Naive thymus-derived CD4-positive, alpha-beta T cell (primary cell): ENCODE results near the gene SLC7A5. TPM values are rescaled to one million over a fixed set of nuclear protein-coding genes. Genes with fewer than 3 reads are reported as not detected.
"Not testable (repeated sequence)": the region's sequence is repeated elsewhere in the genome, so short reads cannot be mapped to it uniquely, and the experiment has no call there.

Experiments used
- ATAC-seq: fragments of 150-1000 bp; cut with Tn5 transposase; 2 replicates; pipeline ENCODE4 v1.10.0; 2021; ENCODE audit warnings: mild to moderate bottlenecking, moderate library complexity
- CTCF ChIA-PET: fragments of 350-600 bp; sonication (Branson Sonifier 250); formaldehyde crosslinking; loops from one replicate; lab custom pipeline; 2021; ENCODE audit warnings: antibody characterized with exemption; lab: Charles Lee
- POLR2A ChIA-PET: fragments of 350-600 bp; sonication (Branson Sonifier 250); formaldehyde crosslinking; loops from one replicate; lab custom pipeline; 2021; ENCODE audit warnings: antibody characterized with exemption, inconsistent platforms; lab: Charles Lee
- DNase-seq, 9 donors: peaks; one replicate each; pipeline versions ENCODE4 v3.0.0 to v3.0.0-alpha.2; 2020 to 2022; ENCODE audit warnings: mixed read lengths in 1 of 9
- H3K27ac ChIP-seq: one replicate; pipeline ENCODE4 v1.7.0; 2013; ENCODE audit warnings: mild to moderate bottlenecking, low read depth, low read length, moderate library complexity
- H3K27me3 ChIP-seq, 2 donors: one replicate each; pipeline ENCODE4 v1.7.0; 2013; ENCODE audit warnings: low read length in 2 of 2, mild to moderate bottlenecking in 2 of 2, moderate library complexity in 2 of 2; ENCODE audit not compliant: control insufficient read depth in 2 of 2, insufficient read depth in 2 of 2
- H3K36me3 ChIP-seq, 3 experiments: 1 replicate in 2 of 3; 2 replicates in 1 of 3; pipeline ENCODE4 v1.7.0; 2013; ENCODE audit warnings: low read length in 3 of 3, mild to moderate bottlenecking in 3 of 3, moderate library complexity in 1 of 3; ENCODE audit not compliant: insufficient read depth in 3 of 3, control insufficient read depth in 2 of 3
- H3K4me1 ChIP-seq, 2 donors: one replicate each; pipeline ENCODE4 v1.7.0; 2013; ENCODE audit warnings: low read length in 2 of 2, mild to moderate bottlenecking in 2 of 2, moderate library complexity in 1 of 2; ENCODE audit not compliant: control insufficient read depth in 2 of 2, insufficient read depth in 2 of 2
- H3K4me3 ChIP-seq: 2 replicates; pipeline ENCODE4 v1.7.0; 2013; ENCODE audit warnings: mild to moderate bottlenecking, low read length
- H3K9me3 ChIP-seq, 3 experiments: 1 replicate in 2 of 3; 2 replicates in 1 of 3; pipeline ENCODE4 v1.7.0; 2013; ENCODE audit warnings: low read length in 3 of 3; ENCODE audit not compliant: control insufficient read depth in 2 of 3
- H3K27ac Mint-ChIP-seq, 9 donors: one replicate each; pipeline ENCODE4 v1.8.0; 2020 to 2022; ENCODE audit warnings: mixed read lengths in 9 of 9, mild to moderate bottlenecking in 8 of 9, moderate library complexity in 5 of 9, inconsistent platforms in 2 of 9
- H3K27me3 Mint-ChIP-seq, 5 donors: one replicate each; pipeline ENCODE4 v1.8.0; 2021 to 2022; ENCODE audit warnings: mixed read lengths in 5 of 5, mild to moderate bottlenecking in 1 of 5
- H3K36me3 Mint-ChIP-seq, 5 donors: one replicate each; pipeline ENCODE4 v1.8.0; 2020 to 2022; ENCODE audit warnings: mixed read lengths in 5 of 5, mild to moderate bottlenecking in 3 of 5, inconsistent platforms in 1 of 5
- H3K4me1 Mint-ChIP-seq, 7 donors: one replicate each; pipeline ENCODE4 v1.8.0; 2020 to 2022; ENCODE audit warnings: mixed read lengths in 7 of 7, mild to moderate bottlenecking in 3 of 7, inconsistent platforms in 1 of 7
- H3K4me3 Mint-ChIP-seq, 10 donors: one replicate each; pipeline ENCODE4 v1.8.0; 2020 to 2022; ENCODE audit warnings: mild to moderate bottlenecking in 10 of 10, mixed read lengths in 10 of 10, moderate library complexity in 6 of 10, inconsistent platforms in 2 of 10
- H3K9me3 Mint-ChIP-seq, 11 donors: one replicate each; pipeline ENCODE4 v1.8.0; 2020 to 2022; ENCODE audit warnings: mixed read lengths in 11 of 11, mild to moderate bottlenecking in 4 of 11, inconsistent platforms in 1 of 11, moderate library complexity in 1 of 11
- intact Hi-C, 2 donors: fragments of 100-400 bp; cut with micrococcal nuclease; formaldehyde crosslinking; loops; one replicate each; pipeline ENCODE4 v1.15.1; 2023
- polyA plus RNA-seq, 2 donors: library from polyadenylated mRNA; unstranded; fragments of 300-500 nt; fragmentation: Illumina TruSeq; gene quantifications; one replicate each; pipeline ENCODE4 v1.2.3, GENCODE V29; 2021
- total RNA-seq, 6 experiments: library from RNA in 5 of 6; stranded (reverse) in 5 of 6; gene quantifications; 1 replicate in 5 of 6; 2 replicates in 1 of 6; pipeline ENCODE4 v1.2.3 and lab custom pipeline; 2021 to 2026

The SLC7A5 gene
- total and polyA plus RNA-seq, 7 experiments from 2014 or later = 3.3 to 113 (median 7.0) TPM

DNA sequence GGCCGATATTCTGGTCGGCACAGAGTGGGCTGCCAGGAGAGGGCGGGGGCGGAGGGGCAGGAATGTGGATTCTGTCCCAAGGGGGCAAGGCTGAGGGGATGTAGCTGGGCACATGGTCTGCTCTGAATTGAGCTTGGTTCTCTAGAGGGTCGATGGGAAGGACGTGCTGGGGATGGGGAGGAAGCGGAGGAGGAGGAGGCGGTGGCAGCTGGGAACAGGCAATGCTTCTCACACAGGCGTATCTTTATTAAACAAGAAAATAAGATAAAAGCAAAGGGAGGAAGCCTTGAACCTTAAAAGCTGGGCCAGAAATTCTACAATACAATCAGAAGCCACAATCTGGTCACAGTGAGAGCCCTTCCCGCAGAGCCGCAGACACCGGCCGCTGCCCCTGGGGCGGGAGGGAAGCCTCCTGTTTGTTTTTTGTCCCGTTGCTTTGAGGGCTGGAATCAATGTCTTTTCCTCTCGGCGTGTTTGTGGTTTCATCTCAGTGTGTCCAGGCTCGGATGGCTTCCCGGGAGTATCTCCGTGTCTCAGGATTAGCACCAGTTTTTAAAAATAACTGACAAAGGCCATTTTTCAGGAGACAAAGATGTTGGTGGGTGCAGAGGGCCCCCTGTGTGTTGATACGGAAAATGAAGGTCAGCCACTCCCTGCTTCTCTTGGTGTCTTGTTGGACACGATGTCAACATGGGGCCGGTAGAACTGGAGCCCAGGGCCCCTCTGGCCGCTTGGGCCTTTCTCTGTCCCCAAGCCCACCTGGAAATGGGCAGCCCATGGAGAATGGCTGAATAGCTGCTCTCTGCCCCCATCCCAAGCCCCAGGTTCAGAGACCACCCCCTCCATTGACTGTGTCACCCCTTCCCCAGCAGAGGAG lies 12.3 kb upstream of the SLC7A5 start:
- Histone ChIP-seq H3K4me1 (no peaks in the 10 kb centered on the region), H3K27me3 (no peaks in the 10 kb centered on the region), H3K4me3 (no peak overlapping the region), H3K36me3 (no peaks in the 10 kb centered on the region), H3K27ac (no peak overlapping the region), H3K9me3 (no peaks in the 10 kb centered on the region)
- POLR2A ChIA-PET = interaction anchor here (0.6 kb wide), 1 partner anchor 926 kb away, joined by 3 read pairs; no protein-coding TSS in a partner anchor
- Mint-ChIP-seq H3K4me1 (peaks cover 0 to 16% (median 0%) of the 10 kb centered on the region in 7 donors), H3K27ac (no peak overlapping the region), H3K4me3 (no peak overlapping the region), H3K36me3 (peaks cover 0 to 4% (median 0%) of the 10 kb centered on the region in 5 donors), H3K27me3 (peaks cover 0 to 6% (median 0%) of the 10 kb centered on the region in 5 donors), H3K9me3 (peaks cover 0 to 7% (median 0%) of the 10 kb centered on the region in 11 donors)
- intact Hi-C loops = no loop called here
- no peak for ATAC-seq
- no peak for DNase-seq
- CTCF ChIA-PET = interaction anchor here (1.8 kb wide), 1 partner anchor 32 kb away, joined by 4 read pairs; no protein-coding TSS in a partner anchor

DNA sequence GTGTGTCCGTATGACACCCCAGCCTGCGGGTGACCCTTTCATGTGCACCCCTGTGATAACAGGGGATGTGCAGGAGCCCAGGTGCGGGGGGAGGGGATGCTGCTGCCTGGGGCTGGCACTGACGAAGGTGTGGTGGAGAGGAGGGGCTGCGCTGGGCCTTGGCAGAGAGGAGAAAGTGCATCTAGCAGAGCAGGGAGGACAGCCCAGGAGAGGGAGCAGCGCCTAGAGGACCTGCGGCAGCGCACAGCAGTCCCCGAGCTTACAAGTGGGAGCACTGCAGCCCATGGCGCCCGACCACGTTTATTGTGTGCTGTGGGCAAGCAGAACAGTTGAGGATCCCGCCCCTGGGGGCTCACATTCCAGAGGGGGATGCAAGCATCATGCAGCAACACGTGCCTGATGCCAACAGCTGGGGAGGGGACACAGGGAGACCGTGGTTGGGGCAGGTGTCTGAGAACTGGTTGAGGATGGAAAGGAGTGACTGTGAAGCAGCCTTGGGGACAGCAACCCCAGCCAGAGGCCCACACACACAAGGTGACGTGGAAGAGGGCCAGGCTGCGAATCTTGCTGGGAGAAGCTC lies 10.9 kb upstream of the SLC7A5 start:
- H3K27ac Mint-ChIP-seq = peak overlapping the region in 1 of 9 donors; percentile 39
- H3K27me3 ChIP-seq = no peaks in the 10 kb centered on the region
- no peak for DNase-seq
- intact Hi-C loops = no loop called here
- H3K4me1 Mint-ChIP-seq = peaks cover 0 to 23% (median 2%) of the 10 kb centered on the region in 7 donors
- no peaks in the 10 kb centered on the region for H3K4me1 ChIP-seq
- no peaks in the 10 kb centered on the region for H3K36me3 ChIP-seq
- no peak for ATAC-seq
- ChIA-PET CTCF (interaction anchor here (1.8 kb wide), 1 partner anchor 30 kb away, joined by 4 read pairs; no protein-coding TSS in a partner anchor), POLR2A (no interaction called here)
- H3K4me3 ChIP-seq = no peak overlapping the region
- H3K27me3 Mint-ChIP-seq = peaks cover 0 to 5% (median 0%) of the 10 kb centered on the region in 5 donors
- peaks cover 0 to 7% (median 0%) of the 10 kb centered on the region in 11 donors for H3K9me3 Mint-ChIP-seq
- no peak overlapping the region for H3K27ac ChIP-seq
- no peak overlapping the region for H3K4me3 Mint-ChIP-seq
- H3K36me3 Mint-ChIP-seq = peaks cover 0 to 4% (median 0%) of the 10 kb centered on the region in 5 donors
- H3K9me3 ChIP-seq = no peaks in the 10 kb centered on the region

DNA sequence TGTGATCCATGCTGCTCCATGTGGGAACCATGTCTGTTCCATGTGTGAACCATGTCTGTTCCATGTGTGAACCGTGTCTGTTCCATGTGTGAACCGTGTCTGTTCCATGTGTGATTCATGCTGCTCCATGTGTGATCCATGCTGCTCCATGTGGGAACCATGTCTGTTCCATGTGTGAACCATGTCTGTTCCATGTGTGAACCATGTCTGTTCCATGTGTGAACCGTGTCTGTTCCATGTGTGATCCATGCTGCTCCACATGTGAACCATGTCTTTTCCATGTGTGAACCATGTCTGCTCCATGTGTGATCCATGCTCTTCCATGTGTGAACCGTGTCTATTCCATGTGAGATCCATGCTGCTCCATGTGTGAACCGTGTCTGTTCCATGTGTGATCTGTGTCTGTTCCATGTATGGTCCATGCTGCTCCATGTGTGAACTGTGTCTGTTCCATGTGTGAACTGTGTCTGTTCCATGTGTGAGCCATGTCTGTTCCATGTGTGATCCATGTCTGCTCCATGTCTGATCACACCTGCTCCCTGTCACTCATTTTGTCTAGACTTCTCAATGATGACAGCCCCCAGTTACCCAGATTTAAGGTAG lies 10.2 kb upstream of the SLC7A5 start:
- ATAC-seq, H3K36me3 ChIP-seq, H3K27me3 ChIP-seq, POLR2A ChIA-PET, H3K4me3 Mint-ChIP-seq, H3K27me3 Mint-ChIP-seq, H3K9me3 Mint-ChIP-seq, DNase-seq, H3K9me3 ChIP-seq, H3K27ac ChIP-seq, H3K36me3 Mint-ChIP-seq, H3K4me1 ChIP-seq, intact Hi-C loops, H3K4me3 ChIP-seq: not testable (repeated sequence)
- peak overlapping the region in 2 of 9 donors; percentile 39 to 40 for H3K27ac Mint-ChIP-seq
- CTCF ChIA-PET = interaction anchor here (1.8 kb wide), 1 partner anchor 30 kb away, joined by 4 read pairs; no protein-coding TSS in a partner anchor
- H3K4me1 Mint-ChIP-seq = peaks cover 0 to 30% (median 6%) of the 10 kb centered on the region in 7 donors

DNA sequence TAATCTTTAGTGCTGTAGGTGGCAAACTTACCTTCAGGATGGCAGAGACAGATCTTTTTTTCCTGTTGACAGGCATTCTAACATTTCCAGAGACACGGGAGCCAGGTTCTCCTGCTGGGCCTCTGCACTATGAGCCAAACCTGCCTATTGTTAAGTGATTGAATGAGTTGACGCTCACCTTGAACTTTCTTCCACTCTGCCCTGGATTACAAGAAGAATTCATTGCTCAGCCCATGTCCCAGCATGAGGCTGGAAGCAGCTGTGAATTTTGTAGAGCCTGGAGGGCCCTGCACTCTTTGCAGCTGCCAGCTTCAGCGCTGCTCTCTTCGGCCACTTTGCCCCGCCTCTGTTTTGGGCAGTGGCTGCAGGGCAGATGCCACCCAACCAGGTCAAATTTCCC lies 9.4 kb upstream of the SLC7A5 start:
- intact Hi-C loops = loop anchor here in 1 of 2 donors (1.0 kb wide), 1 partner anchor 31 kb away; no protein-coding TSS in a partner anchor
- no peak overlapping the region for H3K4me3 ChIP-seq
- no peaks in the 10 kb centered on the region for H3K36me3 ChIP-seq
- Mint-ChIP-seq H3K27ac (no peak overlapping the region), H3K9me3 (peaks cover 0 to 7% (median 0%) of the 10 kb centered on the region in 11 donors), H3K4me1 (peaks cover 0 to 33% (median 6%) of the 10 kb centered on the region in 7 donors), H3K36me3 (peaks cover 0 to 4% (median 0%) of the 10 kb centered on the region in 5 donors), H3K4me3 (no peak overlapping the region), H3K27me3 (peaks cover 0 to 8% (median 0%) of the 10 kb centered on the region in 5 donors)
- POLR2A ChIA-PET = no interaction called here
- CTCF ChIA-PET = no interaction called here
- no peaks in the 10 kb centered on the region for H3K4me1 ChIP-seq
- H3K9me3 ChIP-seq = no peaks in the 10 kb centered on the region
- ATAC-seq (no peak), DNase-seq (no peak)
- no peaks in the 10 kb centered on the region for H3K27me3 ChIP-seq
- no peak overlapping the region for H3K27ac ChIP-seq

DNA sequence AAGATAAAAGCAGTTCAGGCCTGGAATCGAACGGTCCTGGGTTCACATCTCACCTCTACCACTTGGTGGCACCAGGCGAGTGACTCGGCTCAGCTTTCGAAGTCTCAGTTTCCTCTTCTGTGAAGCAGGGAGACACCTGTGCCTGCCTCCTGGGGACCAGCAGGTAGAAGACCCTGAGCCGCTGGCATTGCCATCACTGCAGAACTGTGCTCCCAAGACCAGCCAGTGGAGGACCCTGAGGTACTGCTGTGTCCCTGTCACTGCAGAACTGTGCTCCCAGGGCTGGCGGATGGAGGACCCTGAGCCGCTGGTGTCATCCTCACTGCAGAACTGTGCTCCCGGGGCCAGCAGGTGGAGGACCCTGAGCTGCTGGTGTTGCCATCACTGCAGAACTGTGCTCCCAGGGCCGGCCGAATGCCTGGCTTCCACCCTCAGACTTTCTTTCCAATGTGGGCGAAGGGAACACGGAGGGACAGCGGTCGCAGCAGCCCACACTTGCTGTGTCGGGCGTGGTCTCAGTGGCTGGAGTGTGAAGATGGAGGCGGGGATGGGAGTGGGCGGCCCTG lies 8.7 kb upstream of the SLC7A5 start:
- H3K27me3 ChIP-seq = no peaks in the 10 kb centered on the region
- H3K27ac ChIP-seq = no peak overlapping the region
- DNase-seq (no peak), ATAC-seq (peak; percentile 8)
- Mint-ChIP-seq H3K36me3 (peaks cover 0 to 4% (median 0%) of the 10 kb centered on the region in 5 donors), H3K27me3 (peaks cover 0 to 8% (median 0%) of the 10 kb centered on the region in 5 donors), H3K4me1 (peaks cover 0 to 35% (median 6%) of the 10 kb centered on the region in 7 donors), H3K27ac (peak overlapping the region in 2 of 9 donors; percentile 36 to 65), H3K9me3 (peaks cover 0 to 7% (median 0%) of the 10 kb centered on the region in 11 donors), H3K4me3 (no peak overlapping the region)
- CTCF ChIA-PET = no interaction called here
- no peaks in the 10 kb centered on the region for H3K9me3 ChIP-seq
- no peak overlapping the region for H3K4me3 ChIP-seq
- POLR2A ChIA-PET = no interaction called here
- no peaks in the 10 kb centered on the region for H3K36me3 ChIP-seq
- no peaks in the 10 kb centered on the region for H3K4me1 ChIP-seq
- intact Hi-C loops = loop anchor here in 1 of 2 donors (1.0 kb wide), 1 partner anchor 31 kb away; no protein-coding TSS in a partner anchor
